Spleen (tissue), 11 donors: ENCODE measurements around the gene MEX3D. TPM values are rescaled to one million over a fixed set of nuclear protein-coding genes. Genes with fewer than 3 reads are reported as not detected.
A peak's percentile ranks its signal among the peaks of the same experiment; 100 is the strongest.

Experiments used
- DNase-seq: peaks from one replicate; pipeline ENCODE4 v3.0.0-alpha.2; 2020
- H3K27ac ChIP-seq, 8 donors: fragments of 200-600 bp; sonication (generic) in 7 of 8; 1 replicate in 4 of 8; 2 replicates in 4 of 8; pipeline versions ENCODE4 v1.5.0 to v1.8.0; 2016 to 2021; ENCODE audit warnings: inconsistent platforms in 4 of 8, mild to moderate bottlenecking in 4 of 8, moderate library complexity in 1 of 8
- H3K27me3 ChIP-seq, 7 donors: fragments of 200-600 bp; sonication (generic) in 6 of 7; replicated peaks in 1 of 7; 1 replicate in 4 of 7; 2 replicates in 3 of 7; pipeline versions ENCODE4 v1.5.0 to v1.8.0; 2016 to 2021; ENCODE audit warnings: inconsistent platforms in 3 of 7, mild to moderate bottlenecking in 1 of 7
- H3K36me3 ChIP-seq, 6 donors: fragments of 200-600 bp; sonication (generic) in 5 of 6; 1 replicate in 4 of 6; 2 replicates in 2 of 6; pipeline versions ENCODE4 v1.5.0 to v1.8.0; 2016 to 2021; ENCODE audit warnings: inconsistent platforms in 2 of 6
- H3K4me1 ChIP-seq, 6 donors: fragments of 200-600 bp; sonication (generic) in 5 of 6; 1 replicate in 3 of 6; 2 replicates in 3 of 6; pipeline versions ENCODE4 v1.5.0 to v1.8.0; 2016 to 2021; ENCODE audit warnings: inconsistent platforms in 3 of 6
- H3K4me3 ChIP-seq, 8 donors: fragments of 200-600 bp; sonication (generic) in 7 of 8; 1 replicate in 4 of 8; 2 replicates in 4 of 8; pipeline versions ENCODE4 v1.5.0 to v1.8.0; 2016 to 2021; ENCODE audit warnings: inconsistent platforms in 4 of 8, mild to moderate bottlenecking in 4 of 8, moderate library complexity in 2 of 8
- H3K9me3 ChIP-seq, 8 donors: fragments of 200-600 bp; sonication (generic) in 7 of 8; 1 replicate in 4 of 8; 2 replicates in 4 of 8; pipeline versions ENCODE4 v1.5.0 to v1.8.0; 2016 to 2021; ENCODE audit warnings: inconsistent platforms in 4 of 8
- CTCF ChIP-seq, 11 experiments: fragments of 200-600 bp in 7 of 11; fragments of 450-650 bp in 4 of 11; sonication (generic) in 4 of 11; IDR thresholded peaks in 8 of 11; conservative IDR thresholded peaks in 3 of 11; 1 replicate in 7 of 11; 2 replicates in 4 of 11; pipeline versions ENCODE4 v1.4.0 to v1.8.0; 2016 to 2021; ENCODE audit warnings: antibody characterized with exemption in 11 of 11, inconsistent platforms in 4 of 11, mild to moderate bottlenecking in 1 of 11
- POLR2A ChIP-seq, 3 donors: fragments of 450-650 bp; IDR thresholded peaks; one replicate each; pipeline ENCODE4 v1.5.1; 2017; ENCODE audit warnings: antibody characterized with exemption in 3 of 3, mild to moderate bottlenecking in 1 of 3
- POLR2AphosphoS5 ChIP-seq, 3 donors: sonication (generic); formaldehyde crosslinking; IDR thresholded peaks; one replicate each; pipeline ENCODE4 v1.5.1; 2017; ENCODE audit warnings: antibody characterized with exemption in 3 of 3
- WGBS, 5 donors: extraction: QIAGEN DNeasy Blood & Tissue Kit in 3 of 5; methylation state at CpG; one replicate each; pipeline versions ENCODE4 v1.1.5 to v1.1.7; 2013 to 2018; 5-methylcytosine and 5-hydroxymethylcytosine counted together
- intact Hi-C: fragments of 100-400 bp; cut with DNase I; formaldehyde crosslinking; loops from one replicate; pipeline ENCODE4 v1.15.0; 2023; ENCODE audit warnings: low total_unique reads
- polyA plus RNA-seq, 3 donors: library from polyadenylated mRNA; stranded (reverse); fragments of 200-250 nt; gene quantifications; one replicate each; pipeline ENCODE4 v1.2.1, GENCODE V29; 2013
- total RNA-seq, 7 donors: library from RNA; depleted of rRNA in 3 of 7; stranded (reverse); fragments of >200 nt in 3 of 7; fragmentation: NEBNext Ultra II Directional in 4 of 7; extraction: Animal tissue kit (Norgen Biotek cat#: 25700) in 4 of 7; gene quantifications; one replicate each; pipeline versions ENCODE4 v1.1.0 to v1.2.1, GENCODE V29; 2016 to 2021
- donor health status: healthy with polysubstance abuse.
- donor health status: DM: no; HTN: no; CAD: no; lungs with moderate emphysema.
- donor health status: DM: no; HTN: no; CAD: no.
- donor health status: Bipolar disorder and iron deficiency.
- donor health status: healthy.
- donor health status: DM: no; HTN: no; CAD: no.
- donor health status: DM: yes; HTN: yes; CAD: no.

Gene MEX3D
- total and polyA plus RNA-seq, 10 donors: 0.87 to 11.7 (median 6.0) TPM

GRCh38 chr19:1510442-1510806, 57.7 kb downstream of the MEX3D start:
- peaks cover 0 to 9% (median 0%) of the 10 kb centered on the region in 8 donors for H3K9me3 ChIP-seq
- no peak for DNase-seq
- intact Hi-C loops: no loop called here
- no peaks in the 10 kb centered on the region for H3K36me3 ChIP-seq
- TF ChIP-seq POLR2A (IDR thresholded peaks at IDR 0.05) (no peak), POLR2AphosphoS5 (IDR thresholded peaks at IDR 0.05) (no peak), CTCF (IDR thresholded peaks at IDR 0.05 in 8 of 11, conservative IDR thresholded peaks at IDR 0.05 in 3 of 11) (no peak)
- peaks cover 0 to 96% (median 46%) of the 10 kb centered on the region in 7 donors for H3K27me3 ChIP-seq
- H3K4me1 ChIP-seq: peaks cover 9 to 40% (median 26%) of the 10 kb centered on the region in 6 donors
- H3K4me3 ChIP-seq: no peak overlapping the region
- 23 to 47% (median 31%) methylated on average over 11 to 25 of the region's 25 CpGs for WGBS, 5 donors
- H3K27ac ChIP-seq: no peak overlapping the region

- WGBS, 5 donors: 38 to 53% (median 46%) methylated on average over 11 of the region's 11 CpGs
- H3K27ac ChIP-seq: no peak overlapping the region
- H3K27me3 ChIP-seq: peaks cover 0 to 96% (median 40%) of the 10 kb centered on the region in 7 donors
- no peak for DNase-seq
- intact Hi-C loops: no loop called here
- no peaks in the 10 kb centered on the region for H3K36me3 ChIP-seq
- H3K9me3 ChIP-seq: peaks cover 0 to 9% (median 0%) of the 10 kb centered on the region in 8 donors
- H3K4me3 ChIP-seq: no peak overlapping the region
- TF ChIP-seq CTCF (IDR thresholded peaks at IDR 0.05 in 8 of 11, conservative IDR thresholded peaks at IDR 0.05 in 3 of 11) (no peak), POLR2AphosphoS5 (IDR thresholded peaks at IDR 0.05) (no peak), POLR2A (IDR thresholded peaks at IDR 0.05) (no peak)
- peaks cover 9 to 40% (median 26%) of the 10 kb centered on the region in 6 donors for H3K4me1 ChIP-seq
Measured at GRCh38 chr19:1509602-1510441, 58.3 kb downstream of the MEX3D start.

- no peaks in the 10 kb centered on the region for H3K36me3 ChIP-seq
- H3K4me1 ChIP-seq: peaks cover 7 to 39% (median 23%) of the 10 kb centered on the region in 6 donors
- WGBS, 5 donors: 22 to 52% (median 41%) methylated on average over 11 to 12 of the region's 12 CpGs
- peaks cover 0 to 9% (median 0%) of the 10 kb centered on the region in 8 donors for H3K9me3 ChIP-seq
- TF ChIP-seq CTCF (IDR thresholded peaks at IDR 0.05 in 8 of 11, conservative IDR thresholded peaks at IDR 0.05 in 3 of 11): no peak
- TF ChIP-seq POLR2AphosphoS5 (IDR thresholded peaks at IDR 0.05): no peak
- DNase-seq: no peak
- H3K27ac ChIP-seq: peak overlapping the region in 4 of 8 donors; percentile 63 to 85 (median 74)
- H3K27me3 ChIP-seq: peaks cover 0 to 96% (median 38%) of the 10 kb centered on the region in 7 donors
- peak overlapping the region in 6 of 8 donors; percentile 21 to 69 (median 38) for H3K4me3 ChIP-seq
- intact Hi-C loops: no loop called here
Measured at GRCh38 chr19:1508507-1508856, 59.6 kb downstream of the MEX3D start.

- Histone ChIP-seq H3K27ac (peak overlapping the region in 7 of 8 donors; percentile 59 to 85 (median 72)), H3K4me1 (peaks cover 8 to 39% (median 25%) of the 10 kb centered on the region in 6 donors), H3K4me3 (peak overlapping the region in 7 of 8 donors; percentile 21 to 69 (median 37)), H3K9me3 (peaks cover 0 to 9% (median 0%) of the 10 kb centered on the region in 8 donors), H3K27me3 (peaks cover 0 to 96% (median 38%) of the 10 kb centered on the region in 7 donors), H3K36me3 (no peaks in the 10 kb centered on the region)
- WGBS, 5 donors: 2 to 3% (median 3%) methylated on average over 38 to 46 of the region's 46 CpGs
- no peak for TF ChIP-seq CTCF (IDR thresholded peaks at IDR 0.05 in 8 of 11, conservative IDR thresholded peaks at IDR 0.05 in 3 of 11)
- TF ChIP-seq POLR2AphosphoS5 (IDR thresholded peaks at IDR 0.05): peak; percentile 40 to 70 (median 67)
- intact Hi-C loops: no loop called here
- DNase-seq: peak; percentile 92
Measured at GRCh38 chr19:1507763-1508506, 60.2 kb downstream of the MEX3D start.
